ENCODE data around the gene MAP1LC3B2.

GRCh38 chr12:116595186-116595585 lies 36.0 kb downstream of the MAP1LC3B2 start:
- TF ChIP-seq CTCF (IDR thresholded peaks at IDR 0.05; ENCODE audit: poor library complexity), result no peak
- no peak for TF ChIP-seq EZH2 (IDR thresholded peaks at IDR 0.05; ENCODE audit: borderline replicate concordance)

Measured in hepatocyte (in vitro differentiated cells).